MG63 (cell line): ENCODE data around the gene CTDSP1. TPM values are rescaled to one million over a fixed set of nuclear protein-coding genes. Genes with fewer than 3 reads are reported as not detected.

Experiments
- DNase-seq: peaks from one replicate; pipeline ENCODE4 v3.0.0-alpha.2; 2020
- H3K27me3 ChIP-seq: fragments of 250-450 bp; sonication (Bioruptor Pico); 2 replicates; pipeline ENCODE4 v1.5.1; 2020; ENCODE audit warnings: mild to moderate bottlenecking, moderate library complexity
- H3K36me3 ChIP-seq: fragments of 250-450 bp; sonication (Bioruptor Pico); 2 replicates; pipeline ENCODE4 v1.5.1; 2020; ENCODE audit warnings: mild to moderate bottlenecking, moderate library complexity
- H3K4me3 ChIP-seq: fragments of 250-450 bp; sonication (Bioruptor Pico); 2 replicates; pipeline ENCODE4 v1.5.1; 2020; ENCODE audit warnings: mild to moderate bottlenecking, moderate library complexity
- H3K9me3 ChIP-seq: fragments of 250-450 bp; sonication (Bioruptor Pico); 2 replicates; pipeline ENCODE4 v1.5.1; 2020; ENCODE audit warnings: mild to moderate bottlenecking, moderate library complexity
- total RNA-seq: library from RNA; depleted of rRNA; stranded (reverse); fragments of >200 nt; shearing (Covaris generic); gene quantifications from 2 replicates; pipeline ENCODE4 v1.2.3, GENCODE V29; 2014; ENCODE audit warnings: low replicate concordance

Gene CTDSP1
- total RNA-seq, 1 experiment from 2014 or later: 82.9 TPM

- Histone ChIP-seq H3K9me3 (no peaks in the 10 kb centered on the region), H3K4me3 (no peak overlapping the region), H3K36me3 (peaks cover 33% of the 10 kb centered on the region), H3K27me3 (no peaks in the 10 kb centered on the region)
- no peak for DNase-seq
Observed at GRCh38 chr2:218405086-218405745, 5.5 kb downstream of the CTDSP1 start.

GRCh38 chr2:218405746-218406208 is 6.1 kb downstream of the CTDSP1 start:
- DNase-seq: no peak
- peak overlapping the region; percentile 9 for H3K4me3 ChIP-seq
- H3K9me3 ChIP-seq: no peaks in the 10 kb centered on the region
- no peaks in the 10 kb centered on the region for H3K27me3 ChIP-seq
- H3K36me3 ChIP-seq: peaks cover 33% of the 10 kb centered on the region

GRCh38 chr2:218406209-218406948 is 6.7 kb downstream of the CTDSP1 start:
- peaks cover 28% of the 10 kb centered on the region for H3K36me3 ChIP-seq
- H3K4me3 ChIP-seq: peak overlapping the region; percentile 42
- no peaks in the 10 kb centered on the region for H3K27me3 ChIP-seq
- DNase-seq: peak; percentile 97
- H3K9me3 ChIP-seq: no peaks in the 10 kb centered on the region

- DNase-seq: peak; percentile 56
- Histone ChIP-seq H3K9me3 (no peaks in the 10 kb centered on the region), H3K27me3 (no peaks in the 10 kb centered on the region), H3K36me3 (peaks cover 25% of the 10 kb centered on the region), H3K4me3 (peak overlapping the region; percentile 42)
Observed at GRCh38 chr2:218406949-218407618, 7.4 kb downstream of the CTDSP1 start.

GRCh38 chr2:218407717-218408116 is 8.0 kb downstream of the CTDSP1 start:
- Histone ChIP-seq H3K9me3 (no peaks in the 10 kb centered on the region), H3K36me3 (peaks cover 18% of the 10 kb centered on the region), H3K27me3 (no peaks in the 10 kb centered on the region), H3K4me3 (no peak overlapping the region)
- no peak for DNase-seq

- Histone ChIP-seq H3K36me3 (no peaks in the 10 kb centered on the region), H3K4me3 (no peak overlapping the region), H3K9me3 (no peaks in the 10 kb centered on the region), H3K27me3 (no peaks in the 10 kb centered on the region)
- DNase-seq: no peak
Observed at GRCh38 chr2:218418321-218418716, 18.7 kb downstream of the CTDSP1 start.

GRCh38 chr2:218418717-218419458 is 19.2 kb downstream of the CTDSP1 start, which contains the start of gene VIL1:
Gene VIL1, plus strand, starts transcription at chr2:218419123. Its CDS starts 4,656 bp downstream, at chr2:218423779.
- DNase-seq: no peak
- no peaks in the 10 kb centered on the region for H3K27me3 ChIP-seq
- no peaks in the 10 kb centered on the region for H3K36me3 ChIP-seq

GRCh38 chr2:218419630-218420216 is 20.1 kb downstream of the CTDSP1 start:
- H3K4me3 ChIP-seq: no peak overlapping the region
- DNase-seq: no peak
- H3K36me3 ChIP-seq: no peaks in the 10 kb centered on the region
- no peaks in the 10 kb centered on the region for H3K9me3 ChIP-seq
- no peaks in the 10 kb centered on the region for H3K27me3 ChIP-seq

More at GRCh38 chr2:218418717-218419458, 19.2 kb downstream of the CTDSP1 start, which contains the start of gene VIL1:
- Histone ChIP-seq H3K4me3 (no peak within 1 kb of the TSS), H3K9me3 (no peaks in the 10 kb centered on the region)

GRCh38 chr2:218421027-218421426 is 21.4 kb downstream of the CTDSP1 start:
- no peak overlapping the region for H3K4me3 ChIP-seq
- no peaks in the 10 kb centered on the region for H3K27me3 ChIP-seq
- no peaks in the 10 kb centered on the region for H3K9me3 ChIP-seq
- DNase-seq: no peak
- H3K36me3 ChIP-seq: no peaks in the 10 kb centered on the region

GRCh38 chr2:218422403-218423086 is 22.9 kb downstream of the CTDSP1 start:
- H3K36me3 ChIP-seq: no peaks in the 10 kb centered on the region
- no peak overlapping the region for H3K4me3 ChIP-seq
- no peaks in the 10 kb centered on the region for H3K9me3 ChIP-seq
- no peaks in the 10 kb centered on the region for H3K27me3 ChIP-seq
- no peak for DNase-seq

- H3K9me3 ChIP-seq: no peaks in the 10 kb centered on the region
- H3K4me3 ChIP-seq: no peak overlapping the region
- DNase-seq: no peak
- no peaks in the 10 kb centered on the region for H3K36me3 ChIP-seq
- H3K27me3 ChIP-seq: no peaks in the 10 kb centered on the region
Observed at GRCh38 chr2:218423584-218423983, 23.9 kb downstream of the CTDSP1 start.

GRCh38 chr2:218425531-218425930 is 25.9 kb downstream of the CTDSP1 start:
- no peak for DNase-seq
- Histone ChIP-seq H3K36me3 (no peaks in the 10 kb centered on the region), H3K27me3 (no peaks in the 10 kb centered on the region), H3K4me3 (no peak overlapping the region), H3K9me3 (no peaks in the 10 kb centered on the region)

- no peaks in the 10 kb centered on the region for H3K27me3 ChIP-seq
- H3K4me3 ChIP-seq: no peak overlapping the region
- no peaks in the 10 kb centered on the region for H3K9me3 ChIP-seq
- no peaks in the 10 kb centered on the region for H3K36me3 ChIP-seq
- DNase-seq: no peak
Observed at GRCh38 chr2:218427741-218428140, 28.1 kb downstream of the CTDSP1 start.

GRCh38 chr2:218428846-218429558 is 29.3 kb downstream of the CTDSP1 start:
- Histone ChIP-seq H3K9me3 (no peaks in the 10 kb centered on the region), H3K27me3 (no peaks in the 10 kb centered on the region), H3K4me3 (no peak overlapping the region), H3K36me3 (no peaks in the 10 kb centered on the region)
- DNase-seq: no peak

- Histone ChIP-seq H3K4me3 (no peak overlapping the region), H3K36me3 (no peaks in the 10 kb centered on the region), H3K9me3 (no peaks in the 10 kb centered on the region), H3K27me3 (no peaks in the 10 kb centered on the region)
- no peak for DNase-seq
Observed at GRCh38 chr2:218429911-218430692, 30.4 kb downstream of the CTDSP1 start.
